Psoas muscle (tissue), 8 donors: ENCODE measurements around the gene CELA3B. TPM values are rescaled to one million over a fixed set of nuclear protein-coding genes. Genes with fewer than 3 reads are reported as not detected.
A peak's percentile ranks its signal among the peaks of the same experiment; 100 is the strongest.
"Not testable (repeated sequence)": the region's sequence is repeated elsewhere in the genome, so short reads cannot be mapped to it uniquely, and the experiment has no call there.

ENCODE experiments used
- ATAC-seq, 4 donors: fragments of 200-7000 bp; cut with Tn5 transposase; one replicate each; pipeline ENCODE4 v1.9.1; 2020; ENCODE audit warnings: moderate library complexity in 3 of 4, mild to moderate bottlenecking in 2 of 4
- DNase-seq, 2 donors: peaks; one replicate each; pipeline ENCODE4 v3.0.0-alpha.2; 2020
- H3K27ac ChIP-seq: fragments of 200-600 bp; one replicate; pipeline ENCODE4 v1.8.0; 2022
- H3K27me3 ChIP-seq, 3 donors: fragments of 200-600 bp in 1 of 3; one replicate each; pipeline versions ENCODE4 v1.6.1 to v1.8.0; 2013 to 2022; ENCODE audit warnings: low read length in 2 of 3, mild to moderate bottlenecking in 2 of 3, moderate library complexity in 1 of 3; ENCODE audit not compliant: insufficient read depth in 3 of 3
- H3K36me3 ChIP-seq, 2 donors: fragments of 200-600 bp in 1 of 2; one replicate each; pipeline versions ENCODE4 v1.6.1 to v1.8.0; 2013 to 2022; ENCODE audit warnings: low read depth in 1 of 2, mild to moderate bottlenecking in 1 of 2, moderate library complexity in 1 of 2; ENCODE audit not compliant: insufficient read depth in 1 of 2
- H3K4me1 ChIP-seq: fragments of 200-600 bp; one replicate; pipeline ENCODE4 v1.8.0; 2022
- H3K4me3 ChIP-seq: fragments of 200-600 bp; one replicate; pipeline ENCODE4 v1.8.0; 2022; ENCODE audit warnings: mild to moderate bottlenecking
- H3K9me3 ChIP-seq: fragments of 200-600 bp; one replicate; pipeline ENCODE4 v1.8.0; 2022
- WGBS, 3 donors: extraction: QIAGEN DNeasy Blood & Tissue Kit; methylation state at CpG; one replicate each; pipeline versions ENCODE4 v1.1.6 to v1.1.7; 2013; 5-methylcytosine and 5-hydroxymethylcytosine counted together
- intact Hi-C, 2 donors: fragments of 100-400 bp; cut with DNase I; formaldehyde crosslinking; loops; one replicate each; pipeline versions ENCODE4 v1.11.0 to v1.14.2; 2022
- long read RNA-seq, 2 donors: library from polyadenylated mRNA; unstranded; transcript quantifications; one replicate each; pipeline ENCODE4 v2.0.0, GENCODE V29; 2021
- polyA plus RNA-seq, 3 donors: library from polyadenylated mRNA; stranded (reverse); fragments of 200-250 nt; gene quantifications; one replicate each; pipeline ENCODE4 v1.2.3, GENCODE V29; 2013
- total RNA-seq, 4 donors: library from RNA; stranded (reverse); fragmentation: NEBNext Ultra II Directional in 2 of 4; extraction: Animal tissue kit (Norgen Biotek cat#: 25700) in 2 of 4; gene quantifications; one replicate each; pipeline versions ENCODE4 v1.2.1 to v1.2.4, GENCODE V29; 2021 to 2023
- TF ChIP-seq, protein P1 (sequence below): fragments of 200-600 bp; IDR thresholded peaks from one replicate; pipeline ENCODE4 v1.8.0; 2022; ENCODE audit warnings: antibody characterized with exemption
- donor health status: healthy with polysubstance abuse.
- donor health status: DM: no; HTN: no; CAD: no; lungs with moderate emphysema.
- donor health status: Bipolar disorder and iron deficiency.
- donor health status: healthy.
- donor health status: DM: yes; HTN: yes; CAD: no.
- donor health status: DM: no; HTN: no; CAD: no.
- donor health status: DM: no; HTN: no; CAD: no.
- donor health status: DM: yes; HTN: yes; CAD: no.

The CELA3B gene, protein sequence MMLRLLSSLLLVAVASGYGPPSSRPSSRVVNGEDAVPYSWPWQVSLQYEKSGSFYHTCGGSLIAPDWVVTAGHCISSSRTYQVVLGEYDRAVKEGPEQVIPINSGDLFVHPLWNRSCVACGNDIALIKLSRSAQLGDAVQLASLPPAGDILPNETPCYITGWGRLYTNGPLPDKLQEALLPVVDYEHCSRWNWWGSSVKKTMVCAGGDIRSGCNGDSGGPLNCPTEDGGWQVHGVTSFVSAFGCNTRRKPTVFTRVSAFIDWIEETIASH
- total RNA-seq (1 to 10 TPM in 1 of 4 donors, under 1 TPM in 1, not detected in 2; 0.42 to 1.7 TPM), polyA plus RNA-seq (under 1 TPM; 0.09 to 0.64 (median 0.24) TPM)
- long read RNA-seq, donor 1: 0 reads
- long read RNA-seq, donor 2, partial matches to known transcripts: 0 of 1 reads
- long read RNA-seq, donor 2, other reads (novel, unspliced or antisense): 0 of 1 reads

DNA sequence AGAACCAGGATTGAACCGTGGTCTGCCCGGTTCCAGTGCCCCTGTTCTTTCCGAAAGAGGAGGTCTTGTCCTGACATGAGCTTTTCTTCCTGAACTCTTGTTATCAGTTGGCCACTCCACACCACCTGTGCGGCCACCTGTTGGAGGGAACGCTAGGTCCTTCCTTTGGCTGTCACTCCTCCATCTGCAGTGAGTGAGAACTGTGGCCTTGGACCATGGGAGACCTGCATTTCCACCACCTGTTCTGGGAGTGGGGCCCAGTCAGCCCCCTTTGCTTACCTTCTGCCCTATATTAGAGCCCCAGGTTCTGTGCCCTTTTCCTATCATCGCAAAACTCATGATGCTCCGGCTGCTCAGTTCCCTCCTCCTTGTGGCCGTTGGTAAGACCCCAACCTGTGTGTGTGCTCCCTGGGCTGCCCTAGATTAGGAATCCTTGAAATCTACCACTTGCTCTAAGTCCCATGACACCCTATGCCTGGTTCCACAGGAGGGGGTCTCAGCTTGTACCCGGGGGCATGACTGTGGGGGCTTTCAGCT, at the start of gene CELA3B:
Gene CELA3B (plus strand): TSS at position 320 of the 537 bp plus-strand sequence. CDS start 18 bp downstream, at position 338.
- H3K36me3 ChIP-seq, H3K4me3 ChIP-seq, intact Hi-C loops, H3K9me3 ChIP-seq, H3K4me1 ChIP-seq, H3K27me3 ChIP-seq, H3K27ac ChIP-seq, ATAC-seq: not testable (repeated sequence)
- peak in 1 of 2 donors; percentile 34 for DNase-seq
- WGBS, 3 donors: 75 to 82% (median 82%) methylated on average over 6 to 9 of the region's 9 CpGs

DNA sequence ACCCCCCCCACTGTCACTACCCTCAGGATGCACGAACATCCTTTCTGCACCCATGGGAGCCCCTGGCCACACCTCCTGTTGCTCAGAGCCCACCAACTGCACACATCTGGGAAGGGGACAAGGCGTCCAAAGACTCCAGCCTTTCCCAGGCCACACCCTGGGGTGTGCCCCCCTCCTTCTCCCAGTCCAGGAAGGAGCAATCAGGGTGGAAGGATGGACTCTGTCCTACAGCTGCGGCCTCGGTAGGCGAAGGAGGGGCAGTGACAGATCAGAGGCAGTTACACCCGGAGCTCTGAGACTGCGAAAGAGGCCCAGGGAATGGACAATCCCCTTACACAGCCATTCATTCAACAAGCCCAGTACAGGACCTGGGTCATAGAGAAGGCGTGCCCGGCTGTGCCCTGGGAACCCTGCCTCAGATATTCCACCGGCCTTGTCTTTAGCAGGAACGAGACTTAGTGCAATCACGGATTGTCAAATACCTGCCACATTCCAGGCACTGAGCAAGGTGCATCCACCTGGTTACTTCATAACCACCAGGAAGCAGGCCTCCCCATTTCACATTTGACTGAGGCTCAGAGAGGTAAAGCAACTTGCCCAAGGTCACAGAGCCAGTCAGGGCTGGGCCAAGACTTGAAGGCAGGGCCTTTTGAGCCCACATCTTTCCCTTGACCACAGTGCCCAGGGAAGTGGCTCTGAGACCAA, 49.1 kb upstream of the CELA3B start:
- ATAC-seq (peak; percentile 9 to 50 (median 30)), DNase-seq (peak; percentile 81 to 91)
- WGBS, 3 donors: 39 to 60% (median 50%) methylated on average over 12 of the region's 12 CpGs
- TF ChIP-seq, protein P1, sequence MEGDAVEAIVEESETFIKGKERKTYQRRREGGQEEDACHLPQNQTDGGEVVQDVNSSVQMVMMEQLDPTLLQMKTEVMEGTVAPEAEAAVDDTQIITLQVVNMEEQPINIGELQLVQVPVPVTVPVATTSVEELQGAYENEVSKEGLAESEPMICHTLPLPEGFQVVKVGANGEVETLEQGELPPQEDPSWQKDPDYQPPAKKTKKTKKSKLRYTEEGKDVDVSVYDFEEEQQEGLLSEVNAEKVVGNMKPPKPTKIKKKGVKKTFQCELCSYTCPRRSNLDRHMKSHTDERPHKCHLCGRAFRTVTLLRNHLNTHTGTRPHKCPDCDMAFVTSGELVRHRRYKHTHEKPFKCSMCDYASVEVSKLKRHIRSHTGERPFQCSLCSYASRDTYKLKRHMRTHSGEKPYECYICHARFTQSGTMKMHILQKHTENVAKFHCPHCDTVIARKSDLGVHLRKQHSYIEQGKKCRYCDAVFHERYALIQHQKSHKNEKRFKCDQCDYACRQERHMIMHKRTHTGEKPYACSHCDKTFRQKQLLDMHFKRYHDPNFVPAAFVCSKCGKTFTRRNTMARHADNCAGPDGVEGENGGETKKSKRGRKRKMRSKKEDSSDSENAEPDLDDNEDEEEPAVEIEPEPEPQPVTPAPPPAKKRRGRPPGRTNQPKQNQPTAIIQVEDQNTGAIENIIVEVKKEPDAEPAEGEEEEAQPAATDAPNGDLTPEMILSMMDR: no peak
- Histone ChIP-seq H3K27me3 (no peaks in the 10 kb centered on the region), H3K4me1 (peaks cover 56% of the 10 kb centered on the region), H3K4me3 (peak overlapping the region; percentile 11), H3K27ac (peak overlapping the region; percentile 66), H3K36me3 (no peaks in the 10 kb centered on the region), H3K9me3 (no peaks in the 10 kb centered on the region)
- intact Hi-C loops: no loop called here

DNA sequence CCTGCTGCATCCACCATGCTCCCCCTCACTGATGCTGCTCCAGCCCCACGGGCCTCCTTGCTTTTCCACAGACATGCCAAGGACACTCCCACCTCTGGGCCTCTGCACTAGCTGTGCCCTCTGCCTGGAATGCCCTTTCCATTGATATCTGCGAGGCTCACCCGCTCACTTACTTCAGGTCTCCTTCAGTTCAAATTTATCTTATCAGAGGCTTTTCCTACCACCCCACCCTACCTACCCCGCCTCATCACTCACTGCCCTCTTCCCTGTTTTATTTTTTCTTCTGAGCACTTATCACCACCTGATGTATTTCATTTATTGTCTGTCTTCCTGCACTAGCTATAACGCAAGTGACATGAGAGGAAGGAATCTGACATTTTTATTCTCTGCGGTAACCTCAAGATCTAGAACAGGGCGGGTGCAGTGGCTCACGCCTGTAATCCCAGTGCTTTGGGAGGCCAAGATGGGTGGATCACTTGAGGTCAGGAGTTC, 46.7 kb upstream of the CELA3B start:
- no peaks in the 10 kb centered on the region for H3K36me3 ChIP-seq
- ATAC-seq: no peak
- no peaks in the 10 kb centered on the region for H3K27me3 ChIP-seq
- peak overlapping the region; percentile 82 for H3K27ac ChIP-seq
- TF ChIP-seq, protein P1: no peak
- peaks cover 55% of the 10 kb centered on the region for H3K4me1 ChIP-seq
- intact Hi-C loops: loop anchor here in 1 of 2 donors (5.0 kb wide), 1 partner anchor 33 kb away; no protein-coding TSS in a partner anchor
- no peak overlapping the region for H3K4me3 ChIP-seq
- no peak for DNase-seq
- 59 to 73% (median 60%) methylated on average over 8 of the region's 8 CpGs for WGBS, 3 donors
- no peaks in the 10 kb centered on the region for H3K9me3 ChIP-seq

DNA sequence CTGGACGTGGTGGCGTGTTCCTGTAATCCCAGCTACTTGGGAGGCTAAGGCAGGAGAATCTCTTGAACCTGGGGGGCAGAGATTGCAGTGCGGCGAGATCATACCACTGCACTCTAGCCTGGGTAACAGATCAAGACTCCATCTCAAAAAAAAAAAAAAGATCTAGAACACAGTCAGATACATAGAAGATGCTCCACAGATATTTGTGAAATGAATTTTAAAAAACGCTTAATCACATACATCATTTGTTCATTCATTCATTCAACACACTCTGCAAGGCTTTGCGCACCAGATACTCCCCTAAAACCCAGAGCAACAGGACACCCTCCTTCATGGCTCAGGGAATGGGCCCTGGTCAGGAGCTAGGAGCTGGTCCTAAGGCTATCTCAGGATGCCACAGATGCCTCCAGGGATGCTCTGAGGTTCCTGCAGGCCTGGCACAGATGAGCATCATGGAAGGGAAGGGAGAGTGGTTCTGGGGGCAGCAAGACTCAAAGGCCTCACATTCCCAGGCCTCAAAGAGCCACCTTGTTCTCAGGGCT, 46.1 kb upstream of the CELA3B start:
- no peaks in the 10 kb centered on the region for H3K27me3 ChIP-seq
- peak overlapping the region; percentile 31 for H3K4me3 ChIP-seq
- intact Hi-C loops: loop anchor here in 1 of 2 donors (5.0 kb wide), 1 partner anchor 33 kb away; no protein-coding TSS in a partner anchor
- 81 to 88% (median 84%) methylated on average over 6 of the region's 6 CpGs for WGBS, 3 donors
- H3K27ac ChIP-seq: peak overlapping the region; percentile 82
- ATAC-seq: no peak
- TF ChIP-seq, protein P1: no peak
- no peak for DNase-seq
- H3K4me1 ChIP-seq: peaks cover 49% of the 10 kb centered on the region
- H3K9me3 ChIP-seq: no peaks in the 10 kb centered on the region
- no peaks in the 10 kb centered on the region for H3K36me3 ChIP-seq
